RPMI7951 (cell line): ENCODE data around the gene ZACN. TPM values are rescaled to one million over a fixed set of nuclear protein-coding genes. Genes with fewer than 3 reads are reported as not detected.
A peak's percentile ranks its signal among the peaks of the same experiment; 100 is the strongest.

Experiments
- DNase-seq: peaks from one replicate; pipeline ENCODE4 v3.0.0-alpha.2; 2012; ENCODE audit warnings: low read depth
- total RNA-seq: library from RNA; depleted of rRNA; stranded (reverse); fragments of >200 nt; shearing (Covaris generic); gene quantifications from 2 replicates; pipeline ENCODE4 v1.2.3, GENCODE V29; 2014

The ZACN gene
- total RNA-seq, 1 experiment from 2014 or later, result not detected

- no peak for DNase-seq
Measured at GRCh38 chr17:76102944-76103273, 23.9 kb downstream of the ZACN start.

- DNase-seq, result peak; percentile 82
Measured at GRCh38 chr17:76103274-76104139, 24.5 kb downstream of the ZACN start, which contains the start of gene EXOC7. Gene EXOC7 (minus strand): TSS chr17:76103787. CDS start chr17:76103692, 95 bp downstream.

- no peak for DNase-seq
Measured at GRCh38 chr17:76104140-76104895, 25.3 kb downstream of the ZACN start.

- no peak for DNase-seq
Measured at GRCh38 chr17:76104896-76105231, 25.9 kb downstream of the ZACN start.

- no peak for DNase-seq
Measured at GRCh38 chr17:76106703-76107102, 27.7 kb downstream of the ZACN start.

- DNase-seq, result no peak
Measured at GRCh38 chr17:76107509-76107908, 28.5 kb downstream of the ZACN start.

- DNase-seq, result no peak
Measured at GRCh38 chr17:76111956-76112355, 33.0 kb downstream of the ZACN start.

GRCh38 chr17:76115138-76115754 lies 36.3 kb downstream of the ZACN start:
- DNase-seq, result no peak

- no peak for DNase-seq
Measured at GRCh38 chr17:76119409-76120371, 40.7 kb downstream of the ZACN start.

GRCh38 chr17:76120658-76121008 lies 41.7 kb downstream of the ZACN start:
- no peak for DNase-seq

- no peak for DNase-seq
Measured at GRCh38 chr17:76121932-76122430, 43.0 kb downstream of the ZACN start.

GRCh38 chr17:76122431-76123190 lies 43.6 kb downstream of the ZACN start:
- no peak for DNase-seq

- no peak for DNase-seq
Measured at GRCh38 chr17:76123191-76123499, 44.2 kb downstream of the ZACN start.

- no peak for DNase-seq
Measured at GRCh38 chr17:76123749-76124581, 45.0 kb downstream of the ZACN start.

GRCh38 chr17:76124582-76125390 lies 45.8 kb downstream of the ZACN start:
- DNase-seq, result no peak

- DNase-seq, result no peak
Measured at GRCh38 chr17:76125391-76125675, 46.4 kb downstream of the ZACN start.

- no peak for DNase-seq
Measured at GRCh38 chr17:76125922-76126321, 46.9 kb downstream of the ZACN start.

- DNase-seq, result no peak
Measured at GRCh38 chr17:76130473-76130872, 51.5 kb downstream of the ZACN start.

GRCh38 chr17:76131051-76131691 lies 52.2 kb downstream of the ZACN start:
- no peak for DNase-seq
